Stimulated activated CD4-positive, alpha-beta T cell treated with anti-CD3 and anti-CD28 coated beads, Interleukin-4, amount 100 ng/mL, for 1 hour (primary cell): Measurements from ENCODE around the gene SMURF2.
A peak's percentile ranks its signal among the peaks of the same experiment; 100 is the strongest.
"Not testable (repeated sequence)": the region's sequence is repeated elsewhere in the genome, so short reads cannot be mapped to it uniquely, and the experiment has no call there.

Experiments used
- DNase-seq: peaks from one replicate; pipeline ENCODE4 v3.0.0-alpha.2; 2020

Gene SMURF2

DNA sequence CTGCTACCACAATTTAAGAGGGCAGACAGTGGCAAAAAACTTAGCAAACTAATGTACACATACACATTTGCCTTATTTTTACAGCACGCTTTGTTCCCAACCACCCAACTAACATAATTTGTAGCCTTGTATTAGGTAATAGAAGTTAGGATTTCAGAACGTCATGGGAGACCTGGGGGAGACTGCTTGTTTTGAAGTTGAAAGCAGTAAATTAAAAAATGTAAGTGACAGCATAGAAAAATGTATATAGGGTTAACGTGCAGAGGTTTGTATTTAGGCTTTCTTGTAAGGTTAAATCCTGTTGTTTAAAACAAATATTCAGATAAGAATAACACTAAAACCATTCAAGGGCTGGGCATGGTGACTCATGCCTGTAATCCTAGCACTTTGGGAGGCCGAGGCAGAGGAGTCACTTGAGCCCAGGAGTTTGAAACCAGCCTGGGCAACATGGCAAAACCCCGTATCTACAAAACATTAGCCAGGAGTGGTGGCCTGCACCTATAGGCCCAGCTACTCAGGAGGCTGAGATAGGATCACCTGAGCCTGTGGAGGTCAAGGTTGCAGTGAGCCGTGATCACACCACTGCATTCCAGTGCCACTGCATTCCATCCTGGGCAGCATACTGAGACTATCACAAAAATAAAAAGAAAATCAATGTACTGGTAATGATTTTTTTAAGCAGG lies 2.3 kb upstream of the SMURF2 start:
- DNase-seq, result not testable (repeated sequence)

DNA sequence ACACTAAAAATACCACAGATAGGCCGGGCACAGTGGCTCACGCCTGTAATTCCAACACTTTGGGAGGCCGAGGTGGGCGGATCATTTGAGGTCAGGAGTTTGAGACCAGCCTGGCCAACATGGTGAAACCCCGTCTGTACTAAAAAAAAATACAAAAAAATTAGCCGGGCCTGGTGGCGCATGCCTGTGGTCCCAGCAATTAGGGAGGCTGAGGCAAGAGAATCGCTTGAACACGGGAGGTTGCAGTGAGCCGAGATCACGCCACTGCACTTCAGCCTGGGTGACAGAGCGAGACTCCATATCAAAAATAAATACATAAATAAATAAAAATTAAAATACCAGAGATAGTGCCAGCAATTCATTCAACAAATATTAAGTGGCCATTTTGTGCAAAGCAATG lies 1.7 kb upstream of the SMURF2 start:
- not testable (repeated sequence) for DNase-seq

DNA sequence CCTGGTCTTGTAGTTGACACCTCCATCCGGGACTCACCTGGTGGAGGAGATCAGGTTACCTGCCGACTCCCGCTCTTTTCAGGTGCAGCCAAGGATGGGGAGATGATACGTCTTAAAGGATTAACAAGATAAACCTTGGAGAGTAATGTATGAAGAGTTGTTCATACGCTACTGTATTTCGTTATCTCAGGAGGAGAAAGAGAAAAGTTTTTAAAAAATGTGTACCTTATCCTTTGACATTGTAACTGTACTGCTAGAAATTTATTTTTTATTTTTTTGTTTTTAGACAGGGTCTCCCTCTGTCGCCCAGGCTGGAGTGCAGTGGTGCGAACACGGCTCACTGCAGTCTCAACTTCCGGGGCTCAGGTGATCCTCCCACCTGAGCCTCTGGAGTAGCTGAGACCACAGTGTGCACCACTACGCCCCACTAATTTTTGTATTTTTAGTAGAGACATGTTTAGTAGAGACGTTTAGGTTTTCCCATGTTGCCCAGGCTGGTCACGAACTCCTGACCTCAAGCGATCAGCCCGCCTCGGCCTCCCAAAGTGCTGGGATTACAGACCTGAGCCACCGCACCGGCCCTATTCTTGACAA lies 764 bp upstream of the SMURF2 start:
- DNase-seq, result no peak

DNA sequence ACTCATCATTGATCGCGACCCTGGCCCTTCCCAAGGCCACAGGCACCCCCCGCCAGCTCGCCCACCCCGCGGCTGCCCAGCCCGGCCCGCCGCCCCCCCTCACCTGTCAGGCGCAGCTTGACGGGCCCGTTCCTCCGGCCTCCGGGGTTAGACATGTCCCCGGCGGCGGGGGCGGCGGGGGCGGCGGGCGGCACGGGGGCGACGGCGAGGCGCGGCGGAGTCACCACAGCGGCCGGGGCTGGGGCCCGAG lies 456 bp downstream of the SMURF2 start:
- no peak for DNase-seq

DNA sequence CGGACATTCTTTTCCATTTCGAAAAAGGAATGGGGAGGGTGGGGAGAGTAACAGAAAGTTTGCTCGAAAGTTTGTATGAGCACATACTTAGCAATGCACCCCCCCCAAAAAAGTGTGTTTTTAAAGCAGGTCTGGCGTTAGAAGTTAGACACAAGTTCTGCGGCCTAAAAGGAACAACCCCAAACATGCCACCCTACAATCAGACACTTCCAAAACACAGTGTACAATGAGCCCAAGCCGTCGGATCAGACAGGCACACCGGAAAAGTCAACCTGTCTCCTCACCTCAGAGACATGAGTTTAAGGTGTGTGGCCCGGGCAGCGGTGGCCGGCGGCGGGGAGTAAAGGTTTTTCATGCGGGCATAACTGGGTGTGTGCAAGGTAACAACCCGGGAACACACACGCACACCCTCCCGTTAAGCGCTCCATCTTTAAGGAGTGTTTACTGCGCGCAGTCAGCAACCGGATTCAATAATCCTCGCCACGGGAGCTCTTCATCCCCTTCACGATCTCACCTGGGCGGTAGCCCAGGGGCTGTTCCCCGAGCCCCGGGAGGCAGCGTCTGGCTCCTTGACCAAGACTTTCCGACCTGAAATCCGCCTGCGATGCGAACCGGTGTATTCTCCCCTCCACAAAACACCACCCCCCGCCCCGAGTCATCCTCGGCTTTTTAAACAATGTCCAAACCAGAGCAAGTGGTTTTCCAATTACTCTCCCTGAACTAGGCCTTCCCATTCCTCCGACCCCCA lies 955 bp downstream of the SMURF2 start:
- peak; percentile 33 for DNase-seq

DNA sequence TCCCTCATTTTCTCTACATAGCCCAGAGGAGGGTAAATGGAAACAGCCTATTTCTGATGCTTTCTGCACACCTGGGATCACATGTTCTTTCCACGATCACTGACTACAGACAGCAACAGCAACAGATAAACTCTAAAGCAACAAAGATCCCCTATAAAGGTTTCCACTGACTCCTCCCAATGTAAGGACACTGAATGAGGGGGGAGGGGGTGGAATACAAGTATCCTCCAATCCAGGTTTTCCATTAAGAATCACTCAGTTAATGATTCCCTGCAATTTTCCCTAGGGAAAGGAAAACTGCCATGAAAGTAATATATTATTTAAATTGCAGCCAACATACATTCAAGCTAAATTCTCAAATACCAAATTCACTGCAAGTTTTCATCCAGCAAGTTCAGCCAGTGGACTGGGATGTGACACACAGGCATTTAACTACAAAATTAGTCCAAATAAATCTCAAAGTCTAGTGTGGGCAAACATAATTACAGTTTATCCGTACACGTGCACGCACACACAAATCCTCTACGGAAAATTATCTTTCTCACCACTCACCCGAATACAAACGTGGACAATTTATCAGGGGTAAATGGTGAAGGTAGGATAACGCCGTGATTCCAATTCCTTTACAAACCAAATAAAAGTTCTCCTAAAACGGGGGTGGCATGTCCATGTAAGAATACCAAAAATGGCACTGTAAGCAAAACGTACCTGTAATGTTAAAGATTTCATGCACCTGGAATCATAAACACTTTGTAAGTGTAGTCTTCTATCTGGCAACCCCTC lies 1.7 kb downstream of the SMURF2 start:
- not testable (repeated sequence) for DNase-seq

DNA sequence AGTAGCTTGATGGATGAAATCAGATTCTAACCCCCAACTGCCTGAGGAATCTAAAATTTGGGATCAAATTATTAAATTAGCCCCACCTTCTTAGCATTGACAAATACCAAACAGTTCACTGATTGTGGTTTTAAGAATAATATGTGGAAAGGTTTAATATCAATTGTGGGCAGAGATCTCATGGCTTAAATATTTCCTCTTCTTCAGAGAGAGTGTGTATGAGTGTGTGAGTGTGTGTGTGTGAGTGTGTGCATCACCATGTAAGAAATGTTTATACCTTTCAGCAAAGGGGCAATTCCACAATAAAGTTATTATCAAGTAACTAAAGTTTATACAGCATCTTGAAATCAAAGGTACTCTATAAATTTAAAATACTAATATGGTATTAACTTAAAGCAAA lies 3.2 kb downstream of the SMURF2 start:
- no peak for DNase-seq

DNA sequence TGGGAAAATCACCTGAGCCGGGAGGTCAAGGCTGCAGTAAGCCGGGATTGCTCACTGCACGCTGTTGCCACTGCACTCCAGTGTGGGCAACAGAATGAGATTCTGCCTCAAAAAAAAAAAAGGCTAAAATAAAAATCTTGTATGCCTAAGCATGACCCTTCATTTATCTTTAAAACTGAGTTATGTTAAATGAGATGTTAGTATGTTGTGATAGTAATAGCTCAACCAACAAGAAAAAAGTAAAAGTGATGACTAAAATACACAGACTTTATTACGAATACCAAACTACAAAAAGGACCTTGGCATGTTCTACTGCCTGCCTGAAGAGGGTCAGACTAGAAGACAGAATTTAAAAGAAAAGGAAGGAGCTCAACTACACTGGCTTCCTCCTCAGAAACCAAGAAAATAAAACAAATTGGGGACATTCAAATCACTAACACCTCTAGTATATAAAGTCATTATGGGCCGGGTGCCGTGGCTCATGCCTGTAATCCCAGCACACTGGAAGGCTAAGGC lies 4.4 kb downstream of the SMURF2 start:
- DNase-seq, result no peak

DNA sequence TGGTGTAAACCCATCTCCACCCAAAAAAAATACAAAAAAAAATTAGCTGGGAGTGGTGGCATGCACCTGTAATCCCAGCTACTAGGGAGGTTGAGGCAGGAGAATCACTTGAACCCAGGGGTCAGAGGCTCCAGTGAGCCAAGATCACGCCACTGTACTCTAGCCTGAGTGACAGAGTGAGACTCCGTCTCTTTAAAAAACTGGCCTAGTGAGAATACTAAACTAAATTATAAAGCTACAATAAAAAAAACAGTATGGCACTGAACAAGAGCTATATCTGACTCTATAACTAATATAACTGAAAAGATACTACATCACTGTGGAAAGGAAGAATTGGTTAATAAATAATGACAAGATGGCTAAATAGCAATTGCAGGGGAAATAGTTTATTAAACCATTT lies 6.4 kb downstream of the SMURF2 start:
- DNase-seq, result no peak

DNA sequence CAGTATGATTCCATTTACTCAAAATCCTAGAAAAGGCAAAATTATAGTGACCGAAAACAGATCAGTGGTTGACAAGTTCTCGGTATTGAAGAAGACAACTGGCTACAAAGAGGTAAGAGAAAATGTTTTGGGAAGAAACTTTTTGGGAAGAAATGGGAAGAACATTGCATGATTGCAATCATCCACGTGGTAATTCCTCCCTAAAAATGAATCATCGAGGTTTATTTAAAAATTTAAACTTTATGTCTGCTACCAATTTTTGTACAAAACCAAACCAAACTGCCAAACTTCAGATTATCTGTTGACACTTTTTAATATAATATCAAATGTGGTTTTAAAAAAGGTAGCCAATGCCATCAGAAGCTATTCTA lies 8.1 kb downstream of the SMURF2 start:
- DNase-seq, result no peak

DNA sequence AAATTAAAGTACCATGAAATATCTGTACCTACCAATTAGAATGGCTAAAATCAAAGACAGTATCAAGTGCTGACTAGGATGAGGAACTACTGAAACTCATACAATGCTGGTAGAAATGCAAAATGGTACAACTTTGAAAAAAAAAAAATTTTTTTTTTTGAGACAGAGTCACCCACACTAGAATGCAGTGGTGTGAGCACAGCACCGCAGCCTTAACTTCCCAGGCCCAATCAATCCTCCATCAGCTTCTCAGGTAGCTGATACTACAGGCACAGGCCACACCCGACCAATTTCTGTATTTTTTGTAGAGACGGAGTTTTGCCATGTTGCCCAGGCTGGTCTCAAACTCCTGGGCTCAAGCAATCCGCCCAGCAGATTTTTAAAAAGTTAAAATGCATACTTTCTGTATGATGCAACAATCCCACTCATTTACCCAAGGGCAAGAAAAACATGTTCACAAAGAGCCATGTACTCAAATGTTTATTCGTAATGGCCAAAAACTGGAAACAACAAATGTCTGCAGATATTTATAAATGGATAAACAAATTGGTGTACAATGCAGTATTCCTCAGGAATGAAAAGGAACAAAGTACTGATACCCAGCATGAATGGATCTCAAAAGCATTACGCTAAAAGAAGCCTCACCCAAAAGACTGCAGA lies 8.7 kb downstream of the SMURF2 start:
- DNase-seq, result no peak

DNA sequence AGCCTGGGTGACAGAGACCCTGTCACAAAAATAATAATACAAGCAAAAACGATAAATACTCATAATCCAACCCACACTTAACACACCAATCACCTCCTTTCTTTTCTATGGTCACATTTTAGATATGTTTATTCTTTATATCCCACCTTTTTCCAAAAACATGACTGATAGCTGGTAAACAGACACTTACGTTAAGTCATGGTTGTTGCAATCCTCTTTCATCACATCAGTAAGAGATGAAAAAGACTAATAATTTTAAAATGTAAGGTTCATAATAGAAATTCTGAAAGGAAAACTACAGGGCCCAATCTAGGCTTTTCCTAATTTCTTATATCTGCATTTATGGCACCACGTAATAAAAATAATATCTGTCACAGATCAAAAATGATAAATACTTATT lies 10.2 kb downstream of the SMURF2 start:
- no peak for DNase-seq

DNA sequence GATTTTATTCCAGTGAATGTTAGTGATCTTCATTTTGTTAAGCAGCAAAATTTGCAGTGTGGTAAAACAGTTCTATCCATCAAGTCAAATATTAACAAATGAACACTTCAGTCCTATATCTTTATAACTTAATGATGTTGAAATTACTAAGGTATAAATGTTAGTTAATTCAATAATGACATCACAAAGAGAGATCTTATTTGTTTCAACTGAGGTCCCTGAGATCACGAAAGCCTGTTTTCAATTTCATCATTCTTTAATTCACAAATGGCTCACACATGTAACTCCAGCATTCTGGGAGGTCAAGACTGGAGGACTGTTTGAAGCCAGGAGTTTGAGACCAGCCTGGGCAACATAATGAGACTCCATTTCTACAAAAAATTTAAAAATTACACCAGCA lies 13.9 kb downstream of the SMURF2 start:
- no peak for DNase-seq

DNA sequence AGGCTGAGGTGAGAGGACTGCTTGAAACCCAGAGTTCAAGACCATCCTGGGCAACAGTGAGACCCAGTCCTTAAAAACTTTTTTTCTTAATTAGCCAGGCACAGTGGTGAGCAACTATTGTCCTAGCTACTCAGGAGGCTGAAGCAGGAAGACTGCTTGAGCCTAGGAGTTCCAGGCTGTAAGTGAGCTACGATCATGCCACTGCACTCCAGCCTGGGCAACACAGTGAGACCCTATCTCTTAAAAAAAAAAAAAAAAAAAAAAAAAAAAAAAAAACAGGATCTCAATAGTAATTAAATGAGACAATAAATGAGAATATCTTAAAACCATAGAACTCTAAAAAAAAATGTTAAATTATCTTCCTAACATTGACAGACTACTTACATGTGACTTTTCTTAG lies 14.3 kb downstream of the SMURF2 start:
- no peak for DNase-seq

DNA sequence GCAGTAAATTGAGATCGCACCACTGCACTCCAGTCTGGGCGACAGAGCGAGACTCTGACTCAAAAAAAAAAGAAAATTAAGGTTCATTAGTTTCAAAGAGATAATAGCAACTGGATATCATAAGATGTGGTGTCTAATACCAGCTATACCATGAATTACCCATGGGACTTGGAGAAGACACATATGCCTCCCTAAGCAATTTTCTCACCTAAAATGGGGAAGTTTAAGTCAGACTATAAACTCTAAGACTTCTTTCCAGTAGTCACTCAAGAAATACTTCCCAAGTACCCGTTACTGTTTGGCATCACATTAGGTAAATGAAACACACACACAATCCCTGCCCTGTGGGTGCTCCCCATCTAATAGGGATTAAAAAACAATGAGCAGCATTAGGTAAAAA lies 22.6 kb downstream of the SMURF2 start:
- DNase-seq, result no peak

DNA sequence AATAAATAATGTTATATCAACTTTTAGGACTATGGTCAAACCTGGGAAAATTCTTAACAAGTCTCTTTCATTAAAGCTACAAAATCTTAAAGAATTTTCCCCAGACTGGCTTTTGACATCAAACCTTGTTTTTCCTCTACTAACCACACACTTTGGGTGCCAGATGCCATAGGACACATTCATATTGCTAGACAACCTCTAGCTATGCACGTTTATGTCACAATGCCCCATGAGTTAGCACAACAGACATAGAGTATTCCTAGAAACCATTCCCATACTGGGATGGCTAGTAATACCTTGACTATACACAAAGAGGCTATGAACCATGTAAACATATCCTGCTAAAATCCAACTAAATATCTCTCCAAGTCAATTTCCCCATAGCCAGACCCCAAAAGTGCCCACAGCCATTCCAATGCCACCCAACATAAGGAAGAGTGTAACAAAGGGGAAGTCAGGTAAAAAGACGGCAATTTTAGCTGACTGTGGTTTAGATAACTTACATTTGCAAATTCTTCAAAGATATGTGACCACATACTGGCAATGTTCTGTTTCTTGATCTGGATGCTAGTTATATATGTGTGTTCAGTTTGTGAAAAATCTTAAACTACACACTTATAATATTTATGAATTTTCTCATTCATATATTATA lies 23.4 kb downstream of the SMURF2 start:
- DNase-seq, result no peak

DNA sequence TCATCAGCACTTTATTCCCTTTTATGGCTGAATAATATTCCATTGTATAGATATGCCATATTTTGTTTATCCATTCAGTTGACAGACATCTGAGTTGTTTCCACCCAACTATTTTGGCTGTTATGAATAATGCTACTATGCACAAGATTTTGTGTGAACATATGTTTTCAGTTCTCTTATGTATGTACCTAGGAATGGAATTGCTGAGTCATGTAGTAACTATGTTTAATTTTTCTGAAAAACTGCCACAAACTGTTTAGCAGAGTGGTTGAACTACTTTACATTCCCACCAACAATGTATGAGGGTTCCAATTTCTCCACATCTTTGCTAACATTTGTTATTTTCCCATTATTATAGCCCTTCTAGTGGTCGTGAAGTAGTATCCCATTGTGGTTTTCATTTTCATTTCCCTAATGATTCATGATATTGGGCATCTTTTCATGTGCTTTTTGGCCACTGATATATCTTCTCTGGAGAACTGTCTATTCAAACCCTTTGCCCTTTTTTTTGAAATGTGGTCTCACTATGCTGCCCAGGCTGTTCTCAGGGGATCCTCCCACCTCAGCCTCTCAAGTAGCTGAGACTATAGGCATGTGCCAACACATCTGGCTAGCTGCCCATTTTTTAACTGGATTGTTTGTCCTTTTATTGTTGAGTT lies 26.3 kb downstream of the SMURF2 start:
- no peak for DNase-seq

DNA sequence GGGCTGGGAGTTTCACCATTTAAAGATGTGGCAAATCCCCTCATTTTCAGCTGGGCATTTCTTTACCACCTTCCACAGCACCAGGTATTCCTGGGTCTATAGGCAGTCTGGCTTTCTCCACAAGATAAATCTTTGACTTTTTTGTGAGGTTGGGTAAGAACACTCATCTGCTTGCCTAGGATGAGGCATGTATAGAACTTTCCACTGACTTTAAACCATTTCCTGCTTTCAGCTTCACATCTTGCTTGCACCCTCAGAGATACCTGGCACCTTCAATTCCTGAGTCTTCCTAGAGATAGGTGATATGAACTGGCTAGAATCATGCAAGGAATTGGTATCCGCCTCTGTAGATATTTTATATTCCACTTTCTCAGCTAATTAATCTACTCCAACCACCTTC lies 27.9 kb downstream of the SMURF2 start:
- no peak for DNase-seq

DNA sequence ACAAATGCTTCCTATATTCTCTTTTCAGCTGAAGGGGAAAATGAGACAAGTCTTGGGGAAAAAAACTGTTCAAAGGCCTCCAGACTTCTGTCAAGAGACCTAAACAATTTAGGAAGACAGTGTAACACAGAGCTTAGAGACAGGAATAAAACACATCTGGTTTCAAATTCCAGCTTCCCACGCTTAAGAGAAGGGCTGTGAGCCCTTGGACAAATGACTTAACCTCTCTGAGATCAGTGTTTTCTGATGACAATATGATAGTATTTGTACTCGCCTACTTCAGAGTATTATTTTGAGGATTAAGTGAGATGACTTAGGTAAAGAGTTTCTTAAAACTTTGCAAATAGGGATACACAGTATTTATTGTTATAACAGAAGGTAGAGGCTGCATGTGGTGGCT lies 29.5 kb downstream of the SMURF2 start:
- no peak for DNase-seq

DNA sequence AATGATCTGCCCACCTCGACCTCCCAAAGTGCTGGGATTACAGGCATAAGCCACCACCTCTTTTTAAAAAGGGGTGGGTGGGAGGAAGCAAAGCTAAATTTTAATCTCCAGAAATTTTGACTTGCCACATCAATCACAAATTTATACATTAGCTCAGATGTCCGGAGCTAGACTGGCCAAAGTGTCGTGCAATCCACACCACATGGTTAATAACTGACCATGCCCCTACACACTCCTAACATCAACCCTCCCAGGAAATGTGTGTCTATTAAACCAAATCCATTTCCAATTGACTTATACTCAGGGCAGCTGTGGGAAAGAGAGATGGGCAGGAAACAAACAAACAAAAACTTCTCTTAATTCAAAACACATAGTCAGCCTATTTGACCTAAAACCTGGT lies 29.9 kb downstream of the SMURF2 start:
- DNase-seq, result no peak

DNA sequence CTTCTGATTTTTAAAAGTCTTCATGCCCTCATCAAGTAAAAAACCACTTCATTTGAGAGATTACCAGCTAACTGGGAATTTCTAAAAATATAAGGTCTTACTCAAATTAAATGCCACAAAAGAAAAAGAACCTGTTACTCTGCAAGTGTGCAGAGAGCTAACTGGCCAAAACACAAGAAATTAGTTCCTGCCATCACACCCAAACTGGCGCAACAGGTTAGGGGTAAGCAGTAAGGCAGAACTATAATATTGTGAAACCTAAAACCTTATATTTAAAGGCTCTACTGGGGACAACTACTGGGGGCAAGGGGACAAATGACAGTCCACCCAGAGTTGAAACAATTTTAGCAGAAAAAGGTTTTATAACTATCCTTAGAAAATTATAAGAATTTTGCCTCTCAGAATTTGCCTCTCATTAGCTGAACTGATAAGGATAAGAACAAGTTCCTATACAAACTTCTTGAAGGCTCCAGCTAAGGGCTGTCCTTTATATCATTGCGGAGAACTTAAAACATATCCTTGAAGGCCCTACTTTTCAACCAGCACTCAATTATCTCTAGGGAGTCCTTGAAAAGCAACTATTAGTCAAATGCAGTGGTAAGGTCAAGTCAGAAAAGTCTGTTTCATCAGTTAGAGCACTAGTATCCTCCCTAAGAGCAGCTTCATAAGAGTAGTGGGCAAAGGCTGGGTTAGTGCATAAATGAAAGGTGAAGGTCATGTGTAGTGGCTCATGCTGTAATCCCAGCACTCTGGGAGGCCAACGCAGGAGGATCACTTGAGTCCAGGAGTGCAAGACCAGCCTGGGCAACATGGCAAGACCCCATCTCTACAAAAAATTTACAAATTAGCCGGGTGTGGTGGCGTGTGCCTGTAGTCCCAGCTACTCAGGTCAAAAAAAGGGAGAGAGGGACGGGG lies 31.5 kb downstream of the SMURF2 start:
- no peak for DNase-seq
